Osteoblast (primary cell): Measurements from ENCODE around the gene ANP32A. TPM values are rescaled to one million over a fixed set of nuclear protein-coding genes. Genes with fewer than 3 reads are reported as not detected.

Source experiments
- DNase-seq: peaks from one replicate; pipeline ENCODE4 v3.0.0; 2011; ENCODE audit warnings: low spot score, mixed read lengths; ENCODE audit not compliant: insufficient read length; ENCODE audit errors: missing footprints
- H2AFZ ChIP-seq: 2 replicates; pipeline ENCODE4 v1.6.0; 2011; ENCODE audit warnings: mild to moderate bottlenecking, low read length
- H3K27ac ChIP-seq: 2 replicates; pipeline ENCODE4 v1.5.1; 2011; ENCODE audit warnings: mild to moderate bottlenecking, low read depth, low read length, moderate library complexity
- H3K27me3 ChIP-seq: 2 replicates; pipeline ENCODE4 v1.6.0; 2012; ENCODE audit warnings: mild to moderate bottlenecking, control low read depth, inconsistent platforms, low read length, moderate library complexity; ENCODE audit not compliant: insufficient read depth
- H3K36me3 ChIP-seq: 2 replicates; pipeline ENCODE4 v1.5.1; 2011; ENCODE audit warnings: mild to moderate bottlenecking, low read length, control low read depth, moderate library complexity; ENCODE audit not compliant: insufficient read depth
- H3K4me1 ChIP-seq: 2 replicates; pipeline ENCODE4 v1.5.1; 2011; ENCODE audit warnings: mild to moderate bottlenecking, low read length, control low read depth, moderate library complexity; ENCODE audit not compliant: insufficient read depth
- H3K4me2 ChIP-seq: 2 replicates; pipeline ENCODE4 v1.6.0; 2011; ENCODE audit warnings: mild to moderate bottlenecking, low read length; ENCODE audit not compliant: insufficient read depth
- H3K4me3 ChIP-seq: fragments of 200-600 bp; sonication (generic); 3 replicates; pipeline ENCODE4 v1.5.1; 2012; ENCODE audit warnings: mild to moderate bottlenecking, low read length, inconsistent platforms; ENCODE audit not compliant: insufficient read depth
- H3K79me2 ChIP-seq: 2 replicates; pipeline ENCODE4 v1.6.0; 2012; ENCODE audit warnings: mild to moderate bottlenecking, low read length, control low read depth, inconsistent platforms; ENCODE audit not compliant: insufficient read depth
- H3K9me3 ChIP-seq: 2 replicates; pipeline ENCODE4 v1.5.1; 2011; ENCODE audit warnings: low read depth, low read length, control low read depth
- H4K20me1 ChIP-seq: 2 replicates; pipeline ENCODE4 v1.6.0; 2012; ENCODE audit warnings: mild to moderate bottlenecking, low read length, control low read depth; ENCODE audit not compliant: insufficient read depth
- CTCF ChIP-seq: IDR thresholded peaks from 2 replicates; pipeline ENCODE4 v1.5.1; 2011; ENCODE audit warnings: mild to moderate bottlenecking, low read depth, low read length, moderate library complexity; ENCODE audit errors: extremely low read depth
- total RNA-seq: library from RNA; depleted of rRNA; stranded (reverse); fragments of >200 nt; gene quantifications from 2 replicates; pipeline ENCODE4 v1.2.3, GENCODE V29; 2012

ANP32A gene
- total RNA-seq, 1 donor: 29.7 TPM

GRCh38 chr15:68743256-68743655 is 77.4 kb downstream of the ANP32A start:
- H3K4me2 ChIP-seq: no peak overlapping the region
- no peak for TF ChIP-seq CTCF
- no peak for DNase-seq
- no peaks in the 10 kb centered on the region for H3K4me1 ChIP-seq
- H3K79me2 ChIP-seq: no peaks in the 10 kb centered on the region
- H2AFZ ChIP-seq: no peak overlapping the region
- H4K20me1 ChIP-seq: no peaks in the 10 kb centered on the region
- peaks cover 4% of the 10 kb centered on the region for H3K27me3 ChIP-seq
- H3K4me3 ChIP-seq: no peak overlapping the region
- no peak overlapping the region for H3K27ac ChIP-seq
- no peaks in the 10 kb centered on the region for H3K9me3 ChIP-seq
- H3K36me3 ChIP-seq: no peaks in the 10 kb centered on the region

GRCh38 chr15:68739390-68740080 is 81.2 kb downstream of the ANP32A start:
- Histone ChIP-seq H2AFZ (no peak overlapping the region), H3K27ac (no peak overlapping the region), H4K20me1 (no peaks in the 10 kb centered on the region), H3K27me3 (peaks cover 11% of the 10 kb centered on the region), H3K79me2 (no peaks in the 10 kb centered on the region), H3K9me3 (no peaks in the 10 kb centered on the region), H3K4me2 (no peak overlapping the region), H3K4me3 (no peak overlapping the region), H3K36me3 (no peaks in the 10 kb centered on the region), H3K4me1 (no peaks in the 10 kb centered on the region)
- no peak for DNase-seq
- no peak for TF ChIP-seq CTCF

- H3K36me3 ChIP-seq: no peaks in the 10 kb centered on the region
- H3K79me2 ChIP-seq: no peaks in the 10 kb centered on the region
- H3K4me1 ChIP-seq: peaks cover 6% of the 10 kb centered on the region
- TF ChIP-seq CTCF: no peak
- no peak overlapping the region for H3K27ac ChIP-seq
- no peaks in the 10 kb centered on the region for H4K20me1 ChIP-seq
- H3K27me3 ChIP-seq: peaks cover 11% of the 10 kb centered on the region
- no peak overlapping the region for H3K4me3 ChIP-seq
- no peaks in the 10 kb centered on the region for H3K9me3 ChIP-seq
- no peak for DNase-seq
- no peak overlapping the region for H3K4me2 ChIP-seq
- no peak overlapping the region for H2AFZ ChIP-seq
Measured at GRCh38 chr15:68735610-68736009, 85.1 kb downstream of the ANP32A start.

- DNase-seq: no peak
- Histone ChIP-seq H3K4me3 (no peak overlapping the region), H3K79me2 (no peaks in the 10 kb centered on the region), H3K4me2 (no peak overlapping the region), H3K27me3 (peaks cover 14% of the 10 kb centered on the region), H3K27ac (no peak overlapping the region), H2AFZ (no peak overlapping the region), H3K36me3 (no peaks in the 10 kb centered on the region), H4K20me1 (no peaks in the 10 kb centered on the region), H3K9me3 (no peaks in the 10 kb centered on the region), H3K4me1 (peaks cover 6% of the 10 kb centered on the region)
- TF ChIP-seq CTCF: no peak
Measured at GRCh38 chr15:68734881-68735280, 85.8 kb downstream of the ANP32A start.
